Globus pallidus (tissue), 1 donor: Measurements from ENCODE around the gene ERO1B.

Experiments
- DNase-seq: peaks from one replicate; pipeline ENCODE4 v3.0.0-alpha.2; 2015; ENCODE audit warnings: low spot score

ERO1B gene

DNA sequence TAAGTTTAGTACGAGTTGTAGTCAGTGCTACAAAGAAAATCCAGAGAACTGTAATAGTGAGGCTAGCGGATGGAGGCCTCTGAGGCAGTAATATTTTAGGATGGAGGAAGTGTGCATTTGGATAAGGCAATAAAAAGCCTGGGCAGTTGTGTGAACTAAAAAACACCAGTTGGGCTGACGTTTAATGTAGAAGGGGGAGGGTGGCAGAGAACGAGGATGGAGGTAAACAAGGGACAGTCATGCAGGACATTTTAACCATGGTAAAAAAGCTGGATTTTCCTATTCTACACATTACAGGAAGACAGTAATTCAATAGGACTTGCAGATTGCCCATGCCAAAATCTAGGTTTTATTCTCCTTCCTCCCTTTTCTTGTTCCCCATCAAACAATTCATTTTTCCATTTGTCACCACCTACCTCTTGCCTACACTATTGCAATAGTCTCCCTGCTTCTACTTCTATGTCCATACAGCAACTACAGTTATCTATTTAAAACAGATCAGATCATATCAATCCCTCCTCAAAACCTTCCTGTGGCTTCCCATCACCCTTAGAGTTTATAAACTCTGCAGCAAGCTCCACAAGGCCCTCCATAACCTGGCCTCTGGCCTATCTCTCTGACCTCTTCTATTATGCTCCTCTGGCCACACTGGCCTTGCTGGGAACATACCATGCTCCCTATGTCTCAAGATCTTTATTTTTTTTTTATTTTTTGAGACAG is 27.7 kb downstream of the ERO1B start:
- no peak for DNase-seq

- DNase-seq: no peak
Measured at GRCh38 chr1:236253119-236253518, 28.6 kb downstream of the ERO1B start.

DNA sequence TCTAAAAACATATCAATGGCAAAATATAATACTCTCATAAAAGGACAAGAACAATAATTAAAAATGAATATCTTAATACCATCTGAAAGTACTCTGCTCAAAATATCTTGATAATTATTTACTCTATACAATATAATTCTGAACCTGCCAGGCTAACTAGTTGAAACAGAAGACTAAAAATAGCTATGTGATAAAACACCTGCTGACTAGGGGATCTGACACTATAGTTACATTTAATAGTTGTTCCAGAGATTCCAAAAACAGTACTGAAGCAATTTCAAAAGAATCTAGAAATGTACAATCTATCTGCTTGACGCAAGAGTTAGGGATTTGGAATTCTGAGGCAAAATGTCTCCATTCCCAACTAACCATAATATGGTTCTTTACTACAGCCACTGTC is 30.2 kb downstream of the ERO1B start:
- DNase-seq: no peak

GRCh38 chr1:236247286-236247685 is 34.5 kb downstream of the ERO1B start:
- no peak for DNase-seq

DNA sequence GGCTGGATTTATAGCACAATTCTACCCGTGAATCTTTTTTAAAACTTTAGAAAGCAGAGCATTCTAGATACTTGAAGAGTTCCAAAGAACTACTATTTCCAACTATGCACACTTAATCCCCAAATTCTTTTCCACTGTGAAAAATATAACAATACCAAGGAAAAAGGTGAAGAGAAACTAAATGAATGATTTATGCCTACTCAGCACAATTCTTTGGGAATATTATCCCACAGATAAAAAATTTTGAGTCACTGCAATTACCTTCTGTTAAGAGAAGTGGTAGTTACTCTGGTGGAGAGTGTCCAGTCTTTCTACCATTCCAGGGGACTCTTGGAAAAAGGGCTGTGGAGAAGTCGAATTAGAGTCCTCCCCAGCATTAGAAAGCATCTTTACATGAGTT is 39.2 kb downstream of the ERO1B start:
- DNase-seq: no peak

GRCh38 chr1:236240675-236241074 is 41.1 kb downstream of the ERO1B start:
- no peak for DNase-seq

DNA sequence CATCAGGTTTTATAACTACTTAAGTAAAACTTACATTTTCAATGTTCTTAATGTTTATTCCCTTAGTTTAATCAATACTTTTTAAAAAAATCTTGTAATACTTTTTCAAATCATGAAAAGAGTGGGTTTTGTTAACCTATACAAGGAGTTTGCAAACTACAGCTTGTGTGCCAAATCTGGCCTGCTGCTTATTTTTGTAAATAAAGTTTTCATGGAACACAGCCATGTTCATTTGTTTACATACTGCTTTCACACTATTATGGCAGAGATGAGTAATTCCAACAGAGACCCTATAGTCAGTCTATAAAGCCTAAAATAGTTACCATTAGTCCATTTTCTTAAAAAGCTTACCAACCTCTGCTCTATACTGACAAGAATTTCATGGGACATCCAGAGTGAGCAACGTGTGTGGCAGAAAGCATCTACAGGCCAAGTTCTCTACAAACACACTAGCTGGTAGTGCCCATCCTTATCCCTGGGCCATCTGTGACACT is 42.6 kb downstream of the ERO1B start:
- DNase-seq: no peak

GRCh38 chr1:236235116-236235515 is 46.6 kb downstream of the ERO1B start:
- no peak for DNase-seq

DNA sequence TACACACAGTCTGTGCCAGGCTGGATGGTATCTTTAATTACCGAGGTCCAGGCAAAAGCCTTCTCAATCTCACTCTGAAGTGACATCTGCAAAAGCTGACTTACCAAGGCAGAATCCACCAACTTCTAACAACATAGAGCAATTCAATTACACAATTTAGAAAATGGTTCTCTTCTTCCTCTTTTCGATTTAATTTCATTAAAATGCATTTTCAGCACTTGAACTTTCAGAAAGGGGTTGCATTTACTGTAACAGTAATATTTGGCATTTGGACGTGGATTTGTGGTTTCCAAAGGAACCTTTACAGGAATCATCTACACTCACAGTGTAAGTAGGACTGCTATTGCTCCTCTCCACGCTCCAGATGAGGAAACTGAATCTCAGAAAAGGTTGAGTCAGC is 53.3 kb downstream of the ERO1B start:
- no peak for DNase-seq

GRCh38 chr1:236222632-236223031 is 59.1 kb downstream of the ERO1B start:
- DNase-seq: no peak

- DNase-seq: no peak
Measured at GRCh38 chr1:236220473-236220872, 61.3 kb downstream of the ERO1B start.

DNA sequence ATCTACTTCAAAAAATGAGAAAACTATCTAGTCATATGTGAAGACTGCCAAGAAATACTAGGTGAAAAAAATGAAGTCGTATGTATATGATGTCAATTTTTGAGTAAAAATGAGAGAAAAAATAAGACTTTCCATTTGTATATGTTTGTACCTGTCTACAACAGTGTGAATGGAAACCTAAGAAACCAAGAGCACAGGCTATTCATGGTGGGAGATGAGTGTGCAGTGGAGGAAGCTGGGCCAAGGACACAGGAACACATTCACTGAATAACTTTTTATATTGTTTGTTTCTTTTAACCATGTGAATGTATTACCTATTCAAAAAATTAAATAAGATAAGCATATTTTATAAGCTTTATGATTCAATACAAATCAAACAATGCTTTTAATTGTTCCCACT is 67.0 kb downstream of the ERO1B start:
- DNase-seq: no peak

GRCh38 chr1:236213534-236213933 is 68.2 kb downstream of the ERO1B start:
- DNase-seq: no peak

GRCh38 chr1:236211815-236212214 is 69.9 kb downstream of the ERO1B start:
- DNase-seq: no peak

DNA sequence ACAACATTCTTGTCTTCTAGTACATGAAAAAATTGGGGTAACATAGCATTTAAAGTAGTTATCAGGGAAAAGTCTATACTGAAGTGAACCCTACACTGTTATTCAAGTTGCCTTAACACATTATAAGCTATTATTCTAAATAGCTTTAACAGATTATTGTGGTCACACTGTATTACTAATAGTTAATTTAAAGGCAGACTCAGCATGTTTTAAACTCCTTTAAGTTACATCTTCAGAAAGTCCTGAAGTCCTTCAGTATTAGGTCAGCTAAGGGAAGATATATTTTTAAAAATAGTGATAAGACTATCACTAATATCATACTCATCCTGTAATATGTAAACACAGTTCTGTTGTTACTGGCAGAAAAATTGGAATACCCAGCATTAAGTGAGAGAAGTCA is 72.0 kb downstream of the ERO1B start:
- DNase-seq: no peak

GRCh38 chr1:236209185-236209584 is 72.6 kb downstream of the ERO1B start:
- no peak for DNase-seq

DNA sequence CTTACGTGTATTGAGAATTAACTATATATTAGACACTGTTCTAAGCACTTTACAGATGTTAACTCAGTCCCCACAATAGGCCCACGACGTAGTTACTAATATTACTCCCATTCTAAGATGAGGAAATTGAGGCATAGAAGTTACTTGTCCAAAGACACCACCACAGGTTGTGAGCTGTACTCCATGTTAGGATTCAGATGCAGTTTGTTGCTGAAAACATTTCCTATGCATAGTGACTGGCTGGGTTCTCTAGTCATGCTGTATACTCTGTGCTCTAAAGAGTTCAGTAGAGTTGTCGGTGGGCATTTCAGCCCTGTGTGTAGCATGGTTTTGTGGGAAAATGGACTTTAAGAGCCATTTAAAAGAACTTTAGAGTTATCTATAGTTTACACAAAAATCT is 74.2 kb downstream of the ERO1B start:
- no peak for DNase-seq

GRCh38 chr1:236207121-236207520 is 74.6 kb downstream of the ERO1B start:
- no peak for DNase-seq

DNA sequence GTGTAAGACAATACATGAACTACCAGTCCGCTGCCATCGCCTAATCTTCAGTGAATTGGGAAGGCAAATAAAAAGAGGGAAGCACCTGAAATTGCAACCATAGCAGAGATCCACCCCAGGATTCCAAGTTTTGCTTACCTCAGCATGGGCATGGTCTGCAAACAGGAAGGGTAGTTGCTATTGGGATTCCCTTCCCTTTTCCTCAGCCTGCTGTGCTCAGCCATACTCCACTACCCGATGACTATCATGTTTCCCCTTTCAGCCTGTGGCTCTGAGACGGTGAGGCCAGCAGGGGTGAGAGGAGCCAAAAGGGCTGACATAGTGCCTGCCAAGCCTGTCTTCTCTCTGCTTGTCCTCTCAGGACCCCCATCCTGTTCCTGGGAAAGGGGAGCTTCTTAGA is 75.2 kb downstream of the ERO1B start:
- peak; percentile 4 for DNase-seq

DNA sequence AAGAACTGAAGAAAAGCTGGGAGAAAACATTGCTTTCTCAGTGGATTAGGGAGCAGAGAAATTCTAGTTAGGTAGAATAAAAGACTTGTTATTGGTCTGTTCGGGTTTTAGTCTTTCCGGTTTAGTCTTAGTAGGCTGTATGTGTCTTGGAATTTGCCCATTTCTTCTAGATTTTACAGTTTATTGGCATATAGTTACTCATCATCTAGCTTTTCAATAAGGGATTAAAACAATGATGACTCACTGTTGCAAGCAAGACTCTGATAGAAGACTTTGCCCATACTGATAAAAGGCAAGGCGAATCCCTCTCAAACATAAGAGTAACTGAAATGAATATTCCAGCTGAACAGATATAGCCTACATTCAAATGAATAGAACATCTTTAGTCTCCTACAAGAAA is 77.1 kb downstream of the ERO1B start:
- no peak for DNase-seq

- DNase-seq: no peak
Measured at GRCh38 chr1:236204039-236204438, 77.7 kb downstream of the ERO1B start.

- DNase-seq: no peak
Measured at GRCh38 chr1:236201786-236202185, 80.0 kb downstream of the ERO1B start.

- no peak for DNase-seq
Measured at GRCh38 chr1:236200925-236201324, 80.8 kb downstream of the ERO1B start.

DNA sequence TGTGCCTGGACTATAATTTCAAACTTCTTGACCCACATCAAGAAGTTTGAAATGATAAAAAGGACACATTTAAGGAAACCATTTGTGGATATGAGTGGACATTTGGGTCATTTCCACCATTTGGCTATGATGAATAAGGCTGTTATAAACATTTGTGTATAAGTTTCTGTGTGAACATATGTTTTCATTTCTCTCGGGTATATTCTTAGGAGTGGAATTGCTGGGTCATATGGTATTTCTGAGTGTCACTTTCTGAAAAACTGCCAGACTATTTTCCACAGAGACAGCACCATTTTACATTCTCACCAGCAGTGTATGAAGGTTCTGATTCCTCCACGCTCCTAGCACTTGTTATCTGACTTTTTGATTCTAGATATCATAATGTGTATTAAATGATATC is 88.6 kb downstream of the ERO1B start:
- DNase-seq: no peak
